Measurements from ENCODE around the gene IGSF23.

Gene IGSF23

GRCh38 chr19:44597131-44597491 lies 16.3 kb upstream of the IGSF23 start:
- Histone ChIP-seq H3K79me2 (ENCODE audit: insufficient read depth, low read length) (no peaks in the 10 kb centered on the region), H3K9me3 (ENCODE audit: low read length) (no peaks in the 10 kb centered on the region), H3K27me3 (ENCODE audit: insufficient read depth, low read length) (no peaks in the 10 kb centered on the region), H3K4me3 (ENCODE audit: low read depth, low read length, poor library complexity, severe bottlenecking) (no peak overlapping the region), H4K20me1 (ENCODE audit: insufficient read depth, low read length) (no peaks in the 10 kb centered on the region), H3K4me1 (ENCODE audit: insufficient read depth, low read length, severe bottlenecking) (no peaks in the 10 kb centered on the region), H2AFZ (ENCODE audit: low read length) (no peak overlapping the region), H3K36me3 (ENCODE audit: insufficient read depth, low read length) (no peaks in the 10 kb centered on the region), H3K4me2 (ENCODE audit: low read length) (no peak overlapping the region), H3K27ac (ENCODE audit: low read depth, low read length, poor library complexity, severe bottlenecking) (no peak overlapping the region), H3K9me2 (ENCODE audit: low read depth, low read length) (no peaks in the 10 kb centered on the region), H3F3A (ENCODE audit: insufficient read depth, low read length) (no peaks in the 10 kb centered on the region), H3K9ac (ENCODE audit: low read length) (no peak overlapping the region)
- TF ChIP-seq CTCF (IDR thresholded peaks at IDR 0.05; ENCODE audit: low read length) (no peak), EZH2 (IDR thresholded peaks at IDR 0.05; ENCODE audit: borderline replicate concordance, low read length) (no peak)

GRCh38 chr19:44598355-44598754 lies 15.0 kb upstream of the IGSF23 start:
- no peaks in the 10 kb centered on the region for H3K36me3 ChIP-seq (ENCODE audit: insufficient read depth, low read length)
- no peak overlapping the region for H3K4me2 ChIP-seq (ENCODE audit: low read length)
- H3K27ac ChIP-seq (ENCODE audit: low read depth, low read length, poor library complexity, severe bottlenecking), result no peak overlapping the region
- H3K9me2 ChIP-seq (ENCODE audit: low read depth, low read length), result no peaks in the 10 kb centered on the region
- no peaks in the 10 kb centered on the region for H3K4me1 ChIP-seq (ENCODE audit: insufficient read depth, low read length, severe bottlenecking)
- no peak overlapping the region for H3K4me3 ChIP-seq (ENCODE audit: low read depth, low read length, poor library complexity, severe bottlenecking)
- TF ChIP-seq CTCF (IDR thresholded peaks at IDR 0.05; ENCODE audit: low read length), result no peak
- TF ChIP-seq EZH2 (IDR thresholded peaks at IDR 0.05; ENCODE audit: borderline replicate concordance, low read length), result no peak
- H2AFZ ChIP-seq (ENCODE audit: low read length), result no peak overlapping the region
- no peaks in the 10 kb centered on the region for H3K27me3 ChIP-seq (ENCODE audit: insufficient read depth, low read length)
- no peaks in the 10 kb centered on the region for H4K20me1 ChIP-seq (ENCODE audit: insufficient read depth, low read length)
- H3K9ac ChIP-seq (ENCODE audit: low read length), result no peak overlapping the region
- H3K9me3 ChIP-seq (ENCODE audit: low read length), result no peaks in the 10 kb centered on the region
- no peaks in the 10 kb centered on the region for H3K79me2 ChIP-seq (ENCODE audit: insufficient read depth, low read length)
- H3F3A ChIP-seq (ENCODE audit: insufficient read depth, low read length), result no peaks in the 10 kb centered on the region

GRCh38 chr19:44598880-44599279 lies 14.5 kb upstream of the IGSF23 start:
- Histone ChIP-seq H3K9me2 (ENCODE audit: low read depth, low read length) (no peaks in the 10 kb centered on the region), H3K36me3 (ENCODE audit: insufficient read depth, low read length) (no peaks in the 10 kb centered on the region), H3F3A (ENCODE audit: insufficient read depth, low read length) (no peaks in the 10 kb centered on the region), H3K9ac (ENCODE audit: low read length) (no peak overlapping the region), H3K27me3 (ENCODE audit: insufficient read depth, low read length) (no peaks in the 10 kb centered on the region), H3K27ac (ENCODE audit: low read depth, low read length, poor library complexity, severe bottlenecking) (no peak overlapping the region), H3K4me1 (ENCODE audit: insufficient read depth, low read length, severe bottlenecking) (no peaks in the 10 kb centered on the region), H2AFZ (ENCODE audit: low read length) (no peak overlapping the region), H3K9me3 (ENCODE audit: low read length) (no peaks in the 10 kb centered on the region), H4K20me1 (ENCODE audit: insufficient read depth, low read length) (no peaks in the 10 kb centered on the region), H3K79me2 (ENCODE audit: insufficient read depth, low read length) (no peaks in the 10 kb centered on the region), H3K4me3 (ENCODE audit: low read depth, low read length, poor library complexity, severe bottlenecking) (no peak overlapping the region), H3K4me2 (ENCODE audit: low read length) (no peak overlapping the region)
- TF ChIP-seq CTCF (IDR thresholded peaks at IDR 0.05; ENCODE audit: low read length), result no peak
- TF ChIP-seq EZH2 (IDR thresholded peaks at IDR 0.05; ENCODE audit: borderline replicate concordance, low read length), result no peak
